H1 (cell line): Measurements from ENCODE around the gene NIM1K. TPM values are rescaled to one million over a fixed set of nuclear protein-coding genes. Genes with fewer than 3 reads are reported as not detected.
A peak's percentile ranks its signal among the peaks of the same experiment; 100 is the strongest.

ENCODE experiments used
- CTCF ChIA-PET: fragments of 300-600 bp; sonication (Branson Sonifier 250); formaldehyde crosslinking; loops from one replicate; lab custom pipeline; 2021; ENCODE audit not compliant: partially characterized antibody; lab: Charles Lee
- POLR2A ChIA-PET: fragments of 300-600 bp; sonication (Branson Sonifier 250); formaldehyde crosslinking; loops from one replicate; lab custom pipeline; 2021; ENCODE audit warnings: inconsistent platforms; ENCODE audit not compliant: partially characterized antibody; lab: Charles Lee
- DNase-seq, 2 experiments: peaks; one replicate each; pipeline versions ENCODE4 v3.0.0 to v3.0.0-alpha.2; 2010 to 2022; ENCODE audit warnings: low spot score in 2 of 2, low read depth in 1 of 2, mixed read lengths in 1 of 2
- FAIRE-seq: peaks from 2 replicates; lab custom pipeline; 2011; peaks lifted over from hg19 to GRCh38; lab: Jason Lieb, UNC
- H2AFZ ChIP-seq: 2 replicates; pipeline ENCODE4 v1.8.1; 2012; ENCODE audit warnings: low read length, inconsistent platforms
- H2AK5ac ChIP-seq: 2 replicates; pipeline ENCODE4 v1.6.1; 2013; ENCODE audit warnings: low read depth, low read length
- H2BK120ac ChIP-seq: replicated peaks from 2 replicates; pipeline ENCODE3; 2013; ENCODE audit warnings: low read depth, low read length, inconsistent platforms
- H2BK12ac ChIP-seq: 2 replicates; pipeline ENCODE4 v1.6.1; 2013; ENCODE audit warnings: low read depth, low read length
- H2BK15ac ChIP-seq: 2 replicates; pipeline ENCODE4 v1.6.1; 2013; ENCODE audit warnings: low read length
- H2BK20ac ChIP-seq: 2 replicates; pipeline ENCODE4 v1.6.1; 2013; ENCODE audit warnings: low read length
- H2BK5ac ChIP-seq: 2 replicates; pipeline ENCODE4 v1.6.1; 2013; ENCODE audit warnings: low read depth, low read length
- H3K14ac ChIP-seq: 2 replicates; pipeline ENCODE4 v1.6.1; 2013; ENCODE audit warnings: inconsistent platforms; ENCODE audit not compliant: insufficient read length
- H3K18ac ChIP-seq: 2 replicates; pipeline ENCODE4 v1.6.1; 2013; ENCODE audit warnings: low read length; ENCODE audit errors: extremely low read depth
- H3K23ac ChIP-seq: 2 replicates; pipeline ENCODE4 v1.6.1; 2013; ENCODE audit warnings: inconsistent platforms; ENCODE audit not compliant: insufficient read length
- H3K23me2 ChIP-seq: 2 replicates; pipeline ENCODE4 v1.6.1; 2013; ENCODE audit warnings: low read depth, low read length
- H3K27ac ChIP-seq: 2 replicates; pipeline ENCODE4 v1.6.1; 2011; ENCODE audit warnings: low read depth, low read length, inconsistent platforms
- H3K27me3 ChIP-seq, 4 experiments: replicated peaks in 1 of 4; 1 replicate in 1 of 4; 2 replicates in 3 of 4; pipeline versions ENCODE4 v1.6.1 to v1.8.1; 2011 to 2013; ENCODE audit warnings: low read length in 3 of 4, mild to moderate bottlenecking in 3 of 4, inconsistent platforms in 2 of 4, mixed read lengths in 2 of 4, moderate library complexity in 1 of 4; ENCODE audit not compliant: control insufficient read depth in 3 of 4, insufficient read depth in 3 of 4; ENCODE audit errors: extremely low read depth in 1 of 4
- H3K36me3 ChIP-seq, 4 experiments: 2 replicates each; pipeline versions ENCODE4 v1.6.1 to v1.8.1; 2011 to 2013; ENCODE audit warnings: mild to moderate bottlenecking in 4 of 4, low read length in 3 of 4, moderate library complexity in 2 of 4, control low read depth in 1 of 4, inconsistent platforms in 1 of 4; ENCODE audit not compliant: insufficient read depth in 4 of 4, control insufficient read depth in 2 of 4
- H3K4ac ChIP-seq: replicated peaks from 2 replicates; pipeline ENCODE3; 2013; ENCODE audit warnings: low read length, low read depth, mixed read lengths, inconsistent platforms; ENCODE audit not compliant: insufficient read length
- H3K4me1 ChIP-seq, 4 experiments: replicated peaks in 1 of 4; 1 replicate in 1 of 4; 2 replicates in 3 of 4; pipeline versions ENCODE4 v1.6.1 to v1.8.1; 2011 to 2013; ENCODE audit warnings: low read length in 3 of 4, inconsistent platforms in 2 of 4, mixed read lengths in 1 of 4; ENCODE audit not compliant: insufficient read depth in 4 of 4, control insufficient read depth in 3 of 4
- H3K4me2 ChIP-seq, 2 experiments: 2 replicates each; pipeline versions ENCODE4 v1.6.1 to v1.8.1; 2011 to 2013; ENCODE audit warnings: low read depth in 2 of 2, low read length in 2 of 2, control low read depth in 1 of 2, inconsistent platforms in 1 of 2, mild to moderate bottlenecking in 1 of 2; ENCODE audit not compliant: insufficient read depth in 1 of 2
- H3K4me3 ChIP-seq, 4 experiments: fragments of 200-600, 300-600 bp in 1 of 4; sonication (generic), shearing (Covaris generic), sonication (Bioruptor Twin) in 1 of 4; 2 replicates each; pipeline versions ENCODE4 v1.5.1 to v1.8.1; 2011 to 2016; ENCODE audit warnings: low read length in 4 of 4, low read depth in 3 of 4, control low read depth in 2 of 4, inconsistent platforms in 2 of 4, mild to moderate bottlenecking in 2 of 4, mixed read lengths in 1 of 4, moderate library complexity in 1 of 4; ENCODE audit not compliant: insufficient read depth in 2 of 4; ENCODE audit errors: extremely low read depth in 1 of 4
- H3K56ac ChIP-seq: replicated peaks from 2 replicates; pipeline ENCODE3; 2013; ENCODE audit warnings: low read depth, mild to moderate bottlenecking, mixed read lengths, low read length, inconsistent platforms; ENCODE audit not compliant: insufficient read length
- H3K79me1 ChIP-seq: 2 replicates; pipeline ENCODE4 v1.6.1; 2013; ENCODE audit warnings: low read depth, low read length, control low read depth
- H3K79me2 ChIP-seq, 2 experiments: 2 replicates each; pipeline versions ENCODE4 v1.6.1 to v1.8.1; 2012 to 2013; ENCODE audit warnings: low read length in 2 of 2, mild to moderate bottlenecking in 2 of 2, inconsistent platforms in 1 of 2; ENCODE audit not compliant: insufficient read depth in 2 of 2, control insufficient read depth in 1 of 2
- H3K9ac ChIP-seq, 4 experiments: replicated peaks in 1 of 4; 1 replicate in 1 of 4; 2 replicates in 3 of 4; pipeline versions ENCODE4 v1.6.1 to v1.8.1; 2011 to 2013; ENCODE audit warnings: low read depth in 3 of 4, low read length in 3 of 4, control low read depth in 2 of 4, mild to moderate bottlenecking in 2 of 4, moderate library complexity in 2 of 4, inconsistent platforms in 1 of 4; ENCODE audit errors: extremely low read depth in 1 of 4
- H3K9me3 ChIP-seq, 2 experiments: 2 replicates each; pipeline versions ENCODE4 v1.6.1 to v1.8.1; 2012 to 2013; ENCODE audit warnings: mild to moderate bottlenecking in 2 of 2, moderate library complexity in 2 of 2, control low read depth in 1 of 2, inconsistent platforms in 1 of 2, low read depth in 1 of 2, low read length in 1 of 2, mixed read lengths in 1 of 2; ENCODE audit not compliant: insufficient read depth in 2 of 2
- H4K20me1 ChIP-seq, 2 experiments: replicated peaks in 1 of 2; 2 replicates each; pipeline versions ENCODE3 to v1.8.1; 2011 to 2013; ENCODE audit warnings: inconsistent platforms in 2 of 2, low read length in 2 of 2, mild to moderate bottlenecking in 1 of 2; ENCODE audit not compliant: insufficient read depth in 2 of 2, control insufficient read depth in 1 of 2
- H4K5ac ChIP-seq: 2 replicates; pipeline ENCODE4 v1.6.1; 2013; ENCODE audit warnings: low read length, low read depth, mixed read lengths, inconsistent platforms; ENCODE audit not compliant: insufficient read length
- H4K8ac ChIP-seq: 2 replicates; pipeline ENCODE4 v1.8.0; 2013; ENCODE audit warnings: mild to moderate bottlenecking, moderate library complexity, low read length, inconsistent platforms; ENCODE audit not compliant: insufficient read depth; ENCODE audit errors: extremely low read depth
- H4K91ac ChIP-seq: replicated peaks from 2 replicates; pipeline ENCODE3; 2013; ENCODE audit warnings: low read length, mixed read lengths, inconsistent platforms; ENCODE audit not compliant: insufficient read length
- CTBP2 ChIP-seq: IDR thresholded peaks from 2 replicates; pipeline ENCODE4 v1.7.0; 2011; ENCODE audit warnings: borderline replicate concordance, mild to moderate bottlenecking, moderate library complexity, mixed read lengths, low read length; ENCODE audit not compliant: insufficient read depth, insufficient read length
- E2F6 ChIP-seq: IDR thresholded peaks from 2 replicates; pipeline ENCODE4 v1.6.1; 2012; ENCODE audit warnings: inconsistent platforms
- EP300 ChIP-seq, 2 experiments: IDR thresholded peaks; 1 replicate in 1 of 2; 2 replicates in 1 of 2; pipeline ENCODE4 v1.6.1; 2011 to 2012; ENCODE audit warnings: low read depth in 2 of 2, low read length in 2 of 2, mild to moderate bottlenecking in 2 of 2, borderline replicate concordance in 1 of 2, inconsistent platforms in 1 of 2, moderate library complexity in 1 of 2
- EZH2 ChIP-seq: fragments of 200-600 bp; sonication (generic); IDR thresholded peaks from 2 replicates; pipeline ENCODE4 v1.7.1; 2012; ENCODE audit warnings: low read depth, mild to moderate bottlenecking, moderate library complexity, low read length, inconsistent platforms; ENCODE audit not compliant: severe bottlenecking
- GABPA ChIP-seq: IDR thresholded peaks from 2 replicates; pipeline ENCODE4 v1.6.1; 2011; ENCODE audit warnings: mild to moderate bottlenecking, low read length, moderate library complexity, borderline replicate concordance; ENCODE audit not compliant: insufficient read depth
- JUN ChIP-seq: IDR thresholded peaks from 2 replicates; pipeline ENCODE4 v1.6.1; 2011; ENCODE audit warnings: low read depth, mild to moderate bottlenecking, improper control_type of control experiment, low read length
- JUND ChIP-seq: IDR thresholded peaks from 2 replicates; pipeline ENCODE4 v1.6.1; 2011; ENCODE audit warnings: mild to moderate bottlenecking, improper control_type of control experiment, low read length
- KDM5A ChIP-seq: fragments of 200-600 bp; IDR thresholded peaks from 2 replicates; pipeline ENCODE4 v1.7.1; 2012; ENCODE audit warnings: mild to moderate bottlenecking, low read length, inconsistent platforms, mixed read lengths
- POLR2A ChIP-seq, 2 experiments: IDR thresholded peaks; 1 replicate in 1 of 2; 2 replicates in 1 of 2; pipeline ENCODE4 v1.6.1; 2011; ENCODE audit warnings: low read depth in 2 of 2, low read length in 2 of 2, mild to moderate bottlenecking in 2 of 2; ENCODE audit errors: control extremely low read depth in 1 of 2
- RNF2 ChIP-seq: fragments of 200-900, 300-1000 bp; sonication (generic); IDR thresholded peaks from 2 replicates; pipeline ENCODE4 v1.7.1; 2016; ENCODE audit warnings: borderline replicate concordance, low read depth, mild to moderate bottlenecking, antibody characterized with exemption, low read length; ENCODE audit not compliant: poor library complexity, severe bottlenecking; ENCODE audit errors: missing control alignments
- USF2 ChIP-seq: IDR thresholded peaks from 2 replicates; pipeline ENCODE4 v1.6.1; 2011; ENCODE audit warnings: low read length, improper control_type of control experiment
- WGBS, 2 experiments: shearing (Covaris generic) in 1 of 2; methylation state at CpG; one replicate each; pipeline versions ENCODE4 v1.1.6 to v1.1.7; 2013 to 2015; ENCODE audit warnings: low lambda C conversion rate in 2 of 2, mixed read lengths in 2 of 2, inconsistent platforms in 1 of 2, low coverage in 1 of 2, missing lambda C conversion rate in 1 of 2; ENCODE audit not compliant: insufficient replicate concordance in 2 of 2, insufficient coverage in 1 of 2, insufficient read length in 1 of 2; ENCODE audit errors: extremely low coverage in 1 of 2, missing lambda C conversion rate in 1 of 2; 5-methylcytosine and 5-hydroxymethylcytosine counted together
- polyA plus RNA-seq, 7 experiments: library from polyadenylated mRNA; depleted of rRNA in 3 of 7; stranded (reverse) in 5 of 7; unstranded in 2 of 7; fragments of >200 nt in 5 of 7; fragments of 200-250 nt in 2 of 7; gene quantifications; 1 replicate in 5 of 7; 2 replicates in 1 of 7; 4 replicates in 1 of 7; pipeline versions ENCODE4 v1.2.1 to v1.2.3, GENCODE V29; 2011 to 2013; ENCODE audit warnings: missing spikeins in 2 of 7, mixed read lengths in 2 of 7
- total RNA-seq: library from RNA; stranded (reverse); fragmentation: NEBNext Ultra II Directional; extraction: Animal tissue kit (Norgen Biotek cat#: 25700); gene quantifications from 2 replicates; pipeline ENCODE4 v1.2.1, GENCODE V29; 2021

The NIM1K gene
- total and polyA plus RNA-seq, 2 of the 8 experiments (the other 6 are each of a cell fraction or from before 2014, with no cell fraction given), result not detected

- H3K79me2 ChIP-seq, result peaks cover 23 to 30% of the 10 kb centered on the region in 2 experiments
- peaks cover 0 to 8% (median 0%) of the 10 kb centered on the region in 4 experiments; a peak in 1 of 8 replicates for H3K36me3 ChIP-seq
- no peak overlapping the region for H3K18ac ChIP-seq
- no peak overlapping the region for H3K4ac ChIP-seq
- no peak overlapping the region for H3K14ac ChIP-seq
- 93% methylated on average over 8 of the region's 8 CpGs; no CpG with 5 or more reads in 1 of the 2 experiments for WGBS, 2 experiments
- H3K79me1 ChIP-seq, result no peaks in the 10 kb centered on the region
- H3K27me3 ChIP-seq, result no peaks in the 10 kb centered on the region
- no peak overlapping the region for H2AK5ac ChIP-seq
- H2BK5ac ChIP-seq, result peak overlapping the region; percentile 3; the same call in 1 of the 2 replicates
- H4K8ac ChIP-seq, result no peak overlapping the region
- peaks cover 2% of the 10 kb centered on the region for H3K23me2 ChIP-seq
- H4K5ac ChIP-seq, result no peak overlapping the region
- H3K4me2 ChIP-seq, result no peak overlapping the region
- ChIA-PET CTCF (no interaction called here), POLR2A (no interaction called here)
- H3K56ac ChIP-seq, result no peak overlapping the region
- H3K4me3 ChIP-seq, result no peak overlapping the region
- H3K9ac ChIP-seq, result no peak overlapping the region
- peak overlapping the region; percentile 85 for H4K91ac ChIP-seq
- DNase-seq (no peak), FAIRE-seq (no peak)
- no peak overlapping the region for H3K23ac ChIP-seq
- H2BK120ac ChIP-seq, result peak overlapping the region; percentile 25
- H4K20me1 ChIP-seq, result peaks cover 10 to 18% of the 10 kb centered on the region in 2 experiments
- H2AFZ ChIP-seq, result no peak overlapping the region
- peaks cover 0 to 9% (median 5%) of the 10 kb centered on the region in 4 experiments; a peak in 5 of 7 replicates for H3K4me1 ChIP-seq
- no peak overlapping the region for H2BK12ac ChIP-seq
- no peak overlapping the region for H2BK15ac ChIP-seq
- no peak overlapping the region for H3K27ac ChIP-seq
- H3K9me3 ChIP-seq, result no peaks in the 10 kb centered on the region
- no peak overlapping the region; the same call in 1 of the 2 replicates for H2BK20ac ChIP-seq
- TF ChIP-seq EP300 (IDR thresholded peaks at IDR 0.05; ENCODE audit: borderline replicate concordance in 1 of 2, low read depth in 2 of 2, low read length in 2 of 2) (no peak), KDM5A (no peak), JUND (no peak), USF2 (no peak), GABPA (no peak), JUN (no peak), CTBP2 (no peak), POLR2A (IDR thresholded peaks at IDR 0.05; ENCODE audit: control extremely low read depth in 1 of 2, low read depth in 2 of 2, low read length in 2 of 2) (no peak), RNF2 (no peak), E2F6 (no peak), EZH2 (no peak)
These were observed 123.2 kb downstream of the NIM1K start for GRCh38 chr5:43315263-43315662.
